K562 (cell line): ENCODE results near the gene PDLIM7. TPM values are rescaled to one million over a fixed set of nuclear protein-coding genes. Genes with fewer than 3 reads are reported as not detected.

Source experiments
- ATAC-seq: fragments of 200-7000 bp; cut with Tn5 transposase; 3 replicates; pipeline ENCODE4 v1.9.1; 2020; ENCODE audit warnings: moderate library complexity
- BruUV-seq: library from RNA; stranded (reverse); fragments of 400-500 nt; replicated peaks from 2 replicates; lab custom pipeline; 2021; lab: Mats Ljungman, UMichigan
- CTCF ChIA-PET: fragments of 300-600 bp; formaldehyde crosslinking; extraction: SDS; loops from one replicate; lab custom pipeline; 2021; ENCODE audit warnings: low intra/inter-chr PET ratio; lab: Yijun Ruan, JAX
- POLR2A ChIA-PET: fragments of 300-600, 350-650 bp; sonication (Branson Sonifier 250); formaldehyde crosslinking; extraction: SDS; loops from one replicate; lab custom pipeline; 2021; ENCODE audit warnings: antibody characterized with exemption, inconsistent platforms; lab: Yijun Ruan, JAX
- DNase-seq, 4 experiments: peaks; one replicate each; pipeline versions ENCODE4 v3.0.0 to v3.0.0-alpha.2; 2011 to 2018; ENCODE audit warnings: low spot score in 3 of 4, mixed read lengths in 3 of 4; ENCODE audit errors: extremely low read depth in 1 of 4
- FAIRE-seq: peaks from 2 replicates; lab custom pipeline; 2011; peaks lifted over from hg19 to GRCh38; lab: Jason Lieb, UNC
- H2AFZ ChIP-seq: 2 replicates; pipeline ENCODE4 v1.6.0; 2011; ENCODE audit warnings: low read depth, low read length, control low read depth, inconsistent platforms
- H3K27ac ChIP-seq: fragments of 200-600 bp; 3 replicates; pipeline ENCODE4 v1.8.0; 2011; ENCODE audit warnings: low read depth, mild to moderate bottlenecking, control low read depth, inconsistent platforms, low read length, moderate library complexity, mixed read lengths; ENCODE audit errors: extremely low read depth
- H3K27me3 ChIP-seq, 2 experiments: fragments of 300-600 bp in 1 of 2; 2 replicates in 1 of 2; 3 replicates in 1 of 2; pipeline versions ENCODE4 v1.6.0 to v1.8.0; 2011; ENCODE audit warnings: inconsistent platforms in 2 of 2, low read length in 2 of 2, mild to moderate bottlenecking in 1 of 2, mixed read lengths in 1 of 2, moderate library complexity in 1 of 2; ENCODE audit not compliant: control insufficient read depth in 2 of 2, insufficient read depth in 2 of 2
- H3K36me3 ChIP-seq: fragments of 300-600 bp; 3 replicates; pipeline ENCODE4 v1.8.0; 2011; ENCODE audit warnings: mild to moderate bottlenecking, low read length, inconsistent platforms; ENCODE audit not compliant: control insufficient read depth, insufficient read depth
- H3K4me1 ChIP-seq, 2 experiments: fragments of 200-600 bp in 1 of 2; replicated peaks in 1 of 2; 2 replicates in 1 of 2; 3 replicates in 1 of 2; pipeline versions ENCODE4 v1.5.1 to v1.8.0; 2011; ENCODE audit warnings: inconsistent platforms in 2 of 2, low read length in 2 of 2, mild to moderate bottlenecking in 1 of 2, mixed read lengths in 1 of 2, moderate library complexity in 1 of 2; ENCODE audit not compliant: control insufficient read depth in 2 of 2, insufficient read depth in 2 of 2
- H3K4me2 ChIP-seq: 2 replicates; pipeline ENCODE4 v1.6.1; 2011; ENCODE audit warnings: low read length, control low read depth, inconsistent platforms, mixed read lengths; ENCODE audit not compliant: insufficient read depth
- H3K4me3 ChIP-seq: fragments of 200-600 bp; sonication (generic), shearing (Covaris generic); 2 replicates; pipeline ENCODE4 v1.5.1; 2016; ENCODE audit warnings: control low read depth, inconsistent platforms
- H3K79me2 ChIP-seq: fragments of 200-600 bp; 3 replicates; pipeline ENCODE4 v1.8.0; 2011; ENCODE audit warnings: low read length, inconsistent platforms; ENCODE audit not compliant: control insufficient read depth, insufficient read depth
- H3K9ac ChIP-seq, 2 experiments: 2 replicates each; pipeline versions ENCODE4 v1.6.0 to v1.6.1; 2011; ENCODE audit warnings: low read depth in 2 of 2, low read length in 2 of 2, control low read depth in 1 of 2, inconsistent platforms in 1 of 2, mild to moderate bottlenecking in 1 of 2, mixed read lengths in 1 of 2; ENCODE audit not compliant: insufficient read depth in 1 of 2
- H3K9me1 ChIP-seq: one replicate; pipeline ENCODE4 v1.6.0; 2011; ENCODE audit warnings: inconsistent platforms, mild to moderate bottlenecking, low read length, moderate library complexity; ENCODE audit not compliant: control insufficient read depth, insufficient read depth
- H3K9me3 ChIP-seq: replicated peaks from 2 replicates; pipeline ENCODE4 v1.5.1; 2011; ENCODE audit warnings: low read depth, low read length, inconsistent platforms; ENCODE audit not compliant: control insufficient read depth, insufficient read depth
- H4K20me1 ChIP-seq: replicated peaks from 2 replicates; pipeline ENCODE4 v1.6.1; 2011; ENCODE audit warnings: low read length, inconsistent platforms, mixed read lengths; ENCODE audit not compliant: control insufficient read depth, insufficient read depth
- ARID2 ChIP-seq: fragments of 450-650 bp; IDR thresholded peaks from 2 replicates; pipeline ENCODE4 v1.6.1; 2017; ENCODE audit warnings: antibody characterized with exemption, mild to moderate bottlenecking
- CBX1 ChIP-seq: sonication (generic); IDR thresholded peaks from 2 replicates; pipeline ENCODE4 v1.6.1; 2016; ENCODE audit warnings: antibody characterized with exemption, low read depth, mild to moderate bottlenecking
- DNMT1 ChIP-seq: fragments of 450-650 bp; IDR thresholded peaks from 2 replicates; pipeline ENCODE4 v1.6.1; 2016; ENCODE audit warnings: antibody characterized with exemption, mild to moderate bottlenecking
- ELF2 ChIP-seq: fragments of 250-450 bp; sonication (Bioruptor Pico); IDR thresholded peaks from 2 replicates; pipeline ENCODE4 v1.5.0; 2021; ENCODE audit warnings: mild to moderate bottlenecking
- GATAD2B ChIP-seq: fragments of 450-650 bp; IDR thresholded peaks from 2 replicates; pipeline ENCODE4 v1.6.1; 2017; ENCODE audit warnings: mild to moderate bottlenecking, borderline replicate concordance
- NR2F6 ChIP-seq: fragments of 450-650 bp; formaldehyde crosslinking; IDR thresholded peaks from 2 replicates; pipeline ENCODE4 v1.4.0; 2020; ENCODE audit warnings: mild to moderate bottlenecking
- SMAD4 ChIP-seq: fragments of 250-450 bp; sonication (Bioruptor Pico); conservative IDR thresholded peaks from 2 replicates; pipeline ENCODE4 v1.8.0; 2021; ENCODE audit warnings: inconsistent platforms, mild to moderate bottlenecking, moderate library complexity
- SMARCC2 ChIP-seq: fragments of 450-650 bp; IDR thresholded peaks from 2 replicates; pipeline ENCODE4 v1.6.1; 2017; ENCODE audit warnings: antibody characterized with exemption, moderate library complexity, mild to moderate bottlenecking, low read depth
- SRF ChIP-seq, 2 experiments: fragments of 250-450, 450-650 bp in 1 of 2; sonication (Bioruptor Pico) in 1 of 2; sonication (generic) in 1 of 2; formaldehyde crosslinking; IDR thresholded peaks; 2 replicates each; pipeline versions ENCODE4 v1.5.0 to v1.5.1; 2020 to 2022; ENCODE audit warnings: mild to moderate bottlenecking in 1 of 2, missing genetic modification reagents in 1 of 2
- TAL1 ChIP-seq: fragments of 450-650 bp; IDR thresholded peaks from 2 replicates; pipeline ENCODE4 v1.6.1; 2016; ENCODE audit warnings: mild to moderate bottlenecking
- ZNF232 ChIP-seq: sonication (generic); formaldehyde crosslinking; IDR thresholded peaks from 2 replicates; pipeline ENCODE4 v1.8.0; 2022; ENCODE audit warnings: mild to moderate bottlenecking, missing genetic modification reagents
- ZNF76 ChIP-seq: fragments of 250-450 bp; sonication (Bioruptor Pico); IDR thresholded peaks from 2 replicates; pipeline ENCODE4 v1.4.0; 2020; ENCODE audit warnings: mild to moderate bottlenecking, moderate library complexity, borderline replicate concordance
- ZNF766 ChIP-seq: fragments of 200-800 bp; sonication (Bioruptor generic); conservative IDR thresholded peaks from 2 replicates; pipeline ENCODE4 v1.6.1; 2016; ENCODE audit warnings: missing genetic modification characterization, missing compliant biosample characterization
- WGBS: fragments of 100-300 bp; shearing (Covaris generic); methylation state at CpG from one replicate; pipeline ENCODE4 v1.1.6; 2016; ENCODE audit warnings: low coverage, mixed read lengths; ENCODE audit not compliant: insufficient coverage; ENCODE audit errors: missing lambda C conversion rate; 5-methylcytosine and 5-hydroxymethylcytosine counted together
- in situ Hi-C: fragments of 300-500 bp; cut with MboI; formaldehyde crosslinking; loops from 4 replicates; pipeline ENCODE4 v1.15.0; 2018; ENCODE audit warnings: inconsistent platforms, mixed read lengths
- intact Hi-C: fragments of 100-400 bp; cut with micrococcal nuclease; formaldehyde crosslinking; loops from 2 replicates; pipeline ENCODE4 v1.14.2; 2022
- polyA plus RNA-seq, 8 experiments: library from polyadenylated mRNA; depleted of rRNA in 4 of 8; stranded (reverse) in 5 of 8; unstranded in 3 of 8; fragments of >200 nt; fragmentation: Nextera tagmentation in 2 of 8; fragmentation: Illumina TruSeq in 1 of 8; extraction: Ambion mirVana in 2 of 8; extraction: Trizol in 1 of 8; gene quantifications; 2 replicates each; pipeline versions ENCODE4 v1.2.1 to v1.2.3, GENCODE V29; 2011 to 2014; ENCODE audit warnings: inconsistent platforms in 1 of 8, missing spikeins in 1 of 8
- total RNA-seq, 7 experiments: library from RNA; depleted of rRNA in 6 of 7; stranded (reverse); fragments of >200 nt in 6 of 7; fragmentation: Illumina TruSeq in 2 of 7; extraction: Trizol in 2 of 7; gene quantifications; 2 replicates each; pipeline versions ENCODE4 v1.2.1 to v1.2.3, GENCODE V29; 2011 to 2021; ENCODE audit warnings: low replicate concordance in 1 of 7
- TF ChIP-seq, protein P1 (sequence below): sonication (generic); formaldehyde crosslinking; IDR thresholded peaks from 2 replicates; pipeline ENCODE4 v1.8.0; 2022; ENCODE audit warnings: mild to moderate bottlenecking, missing genetic modification reagents
- TF ChIP-seq, protein P2 (sequence below): sonication (generic); formaldehyde crosslinking; IDR thresholded peaks from 2 replicates; pipeline ENCODE4 v1.8.0; 2022; ENCODE audit warnings: mild to moderate bottlenecking, missing genetic modification reagents
- TF ChIP-seq, protein P3 (sequence below): fragments of 200-800 bp; sonication (Bioruptor generic); IDR thresholded peaks from 2 replicates; pipeline ENCODE4 v1.6.1; 2017; ENCODE audit warnings: missing genetic modification characterization, missing compliant biosample characterization

The PDLIM7 gene
- total and polyA plus RNA-seq, 9 of the 15 experiments (the other 6 are each of a cell fraction or from before 2014, with no cell fraction given), result 2.1 to 124 (median 32.6) TPM

DNA sequence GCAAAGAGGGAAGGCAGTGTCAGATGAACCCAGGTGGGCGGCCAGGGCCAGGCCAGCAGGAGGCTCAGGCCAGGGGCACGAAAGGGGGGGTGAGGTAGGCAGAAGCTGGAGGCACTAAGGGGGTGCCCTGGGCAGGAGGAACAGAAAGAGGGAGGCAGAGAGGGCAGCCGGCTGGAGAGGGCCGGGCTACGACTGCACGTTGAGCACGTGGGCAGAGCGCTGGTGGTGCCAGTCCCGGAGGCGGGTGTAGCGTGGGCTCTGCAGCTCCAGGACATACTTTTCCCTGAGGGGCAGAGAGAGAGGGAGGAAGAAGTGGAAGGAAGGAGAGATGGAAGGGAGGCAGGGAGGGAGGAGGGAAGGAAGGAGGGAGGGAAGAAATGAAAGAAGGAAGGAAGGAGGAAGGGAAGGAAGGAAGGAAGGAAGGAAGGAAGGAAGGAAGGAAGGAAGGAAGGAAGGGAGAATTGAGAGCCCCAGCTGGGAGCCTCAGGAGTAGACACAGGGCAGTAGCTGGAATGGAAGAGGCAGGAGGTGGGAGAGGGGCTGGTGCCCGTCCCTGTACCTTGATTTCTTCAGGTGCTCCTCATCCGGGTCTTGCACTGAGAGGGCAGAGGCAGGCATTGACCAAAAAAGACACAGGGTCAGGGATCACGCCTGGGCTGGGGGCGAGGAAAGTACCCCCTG lies 7.0 kb downstream of the PDLIM7 start:
- H3K9me1 ChIP-seq, result no peaks in the 10 kb centered on the region
- ATAC-seq (no peak), FAIRE-seq (no peak), DNase-seq (no peak)
- H4K20me1 ChIP-seq, result peaks cover 3% of the 10 kb centered on the region; the same call in 1 of the 2 replicates
- H3K4me1 ChIP-seq, result peaks cover 29 to 69% of the 10 kb centered on the region in 2 experiments
- H3K4me2 ChIP-seq, result no peak overlapping the region
- TF ChIP-seq, protein P1, sequence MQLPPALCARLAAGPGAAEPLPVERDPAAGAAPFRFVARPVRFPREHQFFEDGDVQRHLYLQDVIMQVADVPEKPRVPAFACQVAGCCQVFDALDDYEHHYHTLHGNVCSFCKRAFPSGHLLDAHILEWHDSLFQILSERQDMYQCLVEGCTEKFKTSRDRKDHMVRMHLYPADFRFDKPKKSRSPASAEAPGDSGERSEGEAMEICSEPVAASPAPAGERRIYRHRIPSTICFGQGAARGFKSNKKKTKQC (CRISPR knock-in tag), result no peak
- TF ChIP-seq TAL1 (no peak), ZNF766 (CRISPR knock-in tag) (no peak), ARID2 (no peak), CBX1 (no peak), ELF2 (CRISPR knock-in tag) (no peak), ZNF232 (CRISPR knock-in tag) (no peak), SMAD4 (CRISPR knock-in tag) (no peak), SRF (CRISPR knock-in tag; IDR thresholded peaks at IDR 0.05) (no peak), GATAD2B (no peak), DNMT1 (no peak), ZNF76 (CRISPR knock-in tag) (no peak), NR2F6 (no peak), SMARCC2 (no peak)
- TF ChIP-seq, protein P2, sequence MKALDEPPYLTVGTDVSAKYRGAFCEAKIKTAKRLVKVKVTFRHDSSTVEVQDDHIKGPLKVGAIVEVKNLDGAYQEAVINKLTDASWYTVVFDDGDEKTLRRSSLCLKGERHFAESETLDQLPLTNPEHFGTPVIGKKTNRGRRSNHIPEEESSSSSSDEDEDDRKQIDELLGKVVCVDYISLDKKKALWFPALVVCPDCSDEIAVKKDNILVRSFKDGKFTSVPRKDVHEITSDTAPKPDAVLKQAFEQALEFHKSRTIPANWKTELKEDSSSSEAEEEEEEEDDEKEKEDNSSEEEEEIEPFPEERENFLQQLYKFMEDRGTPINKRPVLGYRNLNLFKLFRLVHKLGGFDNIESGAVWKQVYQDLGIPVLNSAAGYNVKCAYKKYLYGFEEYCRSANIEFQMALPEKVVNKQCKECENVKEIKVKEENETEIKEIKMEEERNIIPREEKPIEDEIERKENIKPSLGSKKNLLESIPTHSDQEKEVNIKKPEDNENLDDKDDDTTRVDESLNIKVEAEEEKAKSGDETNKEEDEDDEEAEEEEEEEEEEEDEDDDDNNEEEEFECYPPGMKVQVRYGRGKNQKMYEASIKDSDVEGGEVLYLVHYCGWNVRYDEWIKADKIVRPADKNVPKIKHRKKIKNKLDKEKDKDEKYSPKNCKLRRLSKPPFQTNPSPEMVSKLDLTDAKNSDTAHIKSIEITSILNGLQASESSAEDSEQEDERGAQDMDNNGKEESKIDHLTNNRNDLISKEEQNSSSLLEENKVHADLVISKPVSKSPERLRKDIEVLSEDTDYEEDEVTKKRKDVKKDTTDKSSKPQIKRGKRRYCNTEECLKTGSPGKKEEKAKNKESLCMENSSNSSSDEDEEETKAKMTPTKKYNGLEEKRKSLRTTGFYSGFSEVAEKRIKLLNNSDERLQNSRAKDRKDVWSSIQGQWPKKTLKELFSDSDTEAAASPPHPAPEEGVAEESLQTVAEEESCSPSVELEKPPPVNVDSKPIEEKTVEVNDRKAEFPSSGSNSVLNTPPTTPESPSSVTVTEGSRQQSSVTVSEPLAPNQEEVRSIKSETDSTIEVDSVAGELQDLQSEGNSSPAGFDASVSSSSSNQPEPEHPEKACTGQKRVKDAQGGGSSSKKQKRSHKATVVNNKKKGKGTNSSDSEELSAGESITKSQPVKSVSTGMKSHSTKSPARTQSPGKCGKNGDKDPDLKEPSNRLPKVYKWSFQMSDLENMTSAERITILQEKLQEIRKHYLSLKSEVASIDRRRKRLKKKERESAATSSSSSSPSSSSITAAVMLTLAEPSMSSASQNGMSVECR (CRISPR knock-in tag), result no peak
- TF ChIP-seq, protein P3, sequence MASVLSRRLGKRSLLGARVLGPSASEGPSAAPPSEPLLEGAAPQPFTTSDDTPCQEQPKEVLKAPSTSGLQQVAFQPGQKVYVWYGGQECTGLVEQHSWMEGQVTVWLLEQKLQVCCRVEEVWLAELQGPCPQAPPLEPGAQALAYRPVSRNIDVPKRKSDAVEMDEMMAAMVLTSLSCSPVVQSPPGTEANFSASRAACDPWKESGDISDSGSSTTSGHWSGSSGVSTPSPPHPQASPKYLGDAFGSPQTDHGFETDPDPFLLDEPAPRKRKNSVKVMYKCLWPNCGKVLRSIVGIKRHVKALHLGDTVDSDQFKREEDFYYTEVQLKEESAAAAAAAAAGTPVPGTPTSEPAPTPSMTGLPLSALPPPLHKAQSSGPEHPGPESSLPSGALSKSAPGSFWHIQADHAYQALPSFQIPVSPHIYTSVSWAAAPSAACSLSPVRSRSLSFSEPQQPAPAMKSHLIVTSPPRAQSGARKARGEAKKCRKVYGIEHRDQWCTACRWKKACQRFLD (CRISPR knock-in tag), result no peak
- H3K27ac ChIP-seq, result no peak overlapping the region
- POLR2A ChIA-PET, result interaction anchor here (0.7 to 3.4 kb wide), 4 partner anchors 12 to 76 kb away, joined by 3 to 30 read pairs (median 5); partner anchors contain the start of gene DBN1
- intact Hi-C loops (no loop called here), in situ Hi-C loops (no loop called here)
- CTCF ChIA-PET, result interaction anchor here (1.1 to 2.2 kb wide), 2 partner anchors 10 to 34 kb away, joined by 4 to 19 read pairs; no protein-coding TSS in a partner anchor
- no peak overlapping the region for H3K4me3 ChIP-seq
- peaks cover 84% of the 10 kb centered on the region; the same call in 2 of the 3 replicates for H3K36me3 ChIP-seq
- H2AFZ ChIP-seq, result no peak overlapping the region
- H3K9me3 ChIP-seq, result no peaks in the 10 kb centered on the region
- H3K79me2 ChIP-seq, result peaks cover 27% of the 10 kb centered on the region
- 89% methylated on average over 12 of the region's 15 CpGs for WGBS
- no peaks in the 10 kb centered on the region for H3K27me3 ChIP-seq
- H3K9ac ChIP-seq, result peak overlapping the region in 1 of 2 experiments; percentile 58; a peak in 2 of 4 replicates
- no TSS peak for BruUV-seq
